ENCODE data around the gene DUSP9. TPM values are rescaled to one million over a fixed set of nuclear protein-coding genes. Genes with fewer than 3 reads are reported as not detected.

DUSP9 gene
- total RNA-seq, 1 donor from 2014 or later = not detected

DNA sequence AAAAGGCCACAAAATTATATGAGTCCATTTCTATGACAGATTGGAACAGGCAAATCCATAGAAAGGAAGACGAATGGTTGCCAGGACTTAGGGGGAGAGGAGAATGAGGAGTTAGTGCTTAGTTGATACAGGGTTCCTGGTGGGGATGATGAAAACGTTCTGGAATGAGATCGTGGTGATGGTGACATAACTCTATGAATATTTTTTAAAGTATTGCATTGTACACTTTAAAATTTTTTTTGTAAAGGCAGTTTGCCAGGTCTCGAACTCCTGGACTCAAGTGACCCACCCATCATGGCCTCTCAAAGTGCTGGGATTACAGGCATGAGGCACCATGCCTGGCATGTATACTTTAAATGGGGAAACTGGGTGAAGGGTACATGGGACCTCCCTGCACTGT is 38.2 kb upstream of the DUSP9 start:
- Histone ChIP-seq H3K9me3 (no peaks in the 10 kb centered on the region), H3K27me3 (no peaks in the 10 kb centered on the region), H3K36me3 (no peaks in the 10 kb centered on the region), H3K4me3 (no peak overlapping the region), H3K4me1 (no peaks in the 10 kb centered on the region), H3K27ac (no peak overlapping the region)
- DNase-seq = no peak
- TF ChIP-seq, protein P1, sequence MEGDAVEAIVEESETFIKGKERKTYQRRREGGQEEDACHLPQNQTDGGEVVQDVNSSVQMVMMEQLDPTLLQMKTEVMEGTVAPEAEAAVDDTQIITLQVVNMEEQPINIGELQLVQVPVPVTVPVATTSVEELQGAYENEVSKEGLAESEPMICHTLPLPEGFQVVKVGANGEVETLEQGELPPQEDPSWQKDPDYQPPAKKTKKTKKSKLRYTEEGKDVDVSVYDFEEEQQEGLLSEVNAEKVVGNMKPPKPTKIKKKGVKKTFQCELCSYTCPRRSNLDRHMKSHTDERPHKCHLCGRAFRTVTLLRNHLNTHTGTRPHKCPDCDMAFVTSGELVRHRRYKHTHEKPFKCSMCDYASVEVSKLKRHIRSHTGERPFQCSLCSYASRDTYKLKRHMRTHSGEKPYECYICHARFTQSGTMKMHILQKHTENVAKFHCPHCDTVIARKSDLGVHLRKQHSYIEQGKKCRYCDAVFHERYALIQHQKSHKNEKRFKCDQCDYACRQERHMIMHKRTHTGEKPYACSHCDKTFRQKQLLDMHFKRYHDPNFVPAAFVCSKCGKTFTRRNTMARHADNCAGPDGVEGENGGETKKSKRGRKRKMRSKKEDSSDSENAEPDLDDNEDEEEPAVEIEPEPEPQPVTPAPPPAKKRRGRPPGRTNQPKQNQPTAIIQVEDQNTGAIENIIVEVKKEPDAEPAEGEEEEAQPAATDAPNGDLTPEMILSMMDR (IDR thresholded peaks at IDR 0.05) = no peak
- ATAC-seq = no peak
- intact Hi-C loops (cut with DNase I) = no loop called here

DNA sequence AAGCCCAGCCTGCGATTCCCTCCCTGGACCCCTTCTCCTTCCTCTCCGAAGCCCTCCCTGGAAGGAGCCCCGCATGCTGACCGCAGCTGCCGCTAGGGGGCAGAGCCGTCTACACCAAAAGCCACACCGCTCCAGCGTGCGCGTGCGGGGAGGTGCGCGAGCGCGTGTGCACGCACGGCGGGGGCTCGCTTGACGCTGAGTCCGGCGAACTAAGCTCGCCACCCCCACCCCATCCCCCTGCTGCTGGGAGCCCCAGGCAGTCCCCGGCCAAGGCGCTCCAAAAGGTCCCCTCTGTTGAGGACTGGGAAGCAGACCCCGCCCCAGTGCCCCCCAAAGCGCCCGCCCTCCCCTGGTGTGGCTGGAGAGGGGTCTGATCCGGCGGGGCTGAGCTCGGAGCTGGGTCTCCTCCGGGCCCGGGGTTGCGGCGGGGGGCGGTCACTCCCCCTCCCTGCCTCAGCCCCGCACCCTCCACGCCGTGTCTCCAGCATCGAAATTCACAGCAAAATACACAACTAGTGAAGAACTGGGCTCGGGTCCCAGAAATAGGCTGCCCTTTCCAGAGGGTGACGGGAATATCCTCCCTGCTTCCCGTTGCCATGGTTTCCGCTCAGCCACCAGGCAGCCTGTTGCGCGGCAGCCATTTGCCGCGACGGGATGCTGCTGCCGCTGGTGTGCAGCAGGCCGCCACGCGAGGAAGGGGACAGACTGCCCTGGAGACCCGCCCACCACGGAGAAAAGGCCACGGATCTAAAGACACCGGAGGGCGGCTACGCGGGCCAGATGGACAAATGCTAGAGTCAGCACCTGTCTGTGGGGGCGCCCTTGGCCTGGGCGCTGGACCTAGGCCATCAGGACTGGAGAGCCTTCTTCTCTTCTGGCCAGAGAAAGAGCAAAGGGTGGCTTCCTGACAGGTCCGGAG is 36.8 kb upstream of the DUSP9 start:
- DNase-seq (peak; percentile 86), ATAC-seq (peak; percentile 96)
- Histone ChIP-seq H3K27me3 (no peaks in the 10 kb centered on the region), H3K4me1 (no peaks in the 10 kb centered on the region), H3K4me3 (peak overlapping the region; percentile 26), H3K27ac (no peak overlapping the region), H3K36me3 (no peaks in the 10 kb centered on the region), H3K9me3 (no peaks in the 10 kb centered on the region)
- intact Hi-C loops (cut with DNase I) = no loop called here
- TF ChIP-seq, protein P1 (IDR thresholded peaks at IDR 0.05) = peak; percentile 72

- no peak overlapping the region for H3K4me3 ChIP-seq
- ATAC-seq (no peak), DNase-seq (no peak)
- no peaks in the 10 kb centered on the region for H3K36me3 ChIP-seq
- H3K27me3 ChIP-seq = no peaks in the 10 kb centered on the region
- no peak overlapping the region for H3K27ac ChIP-seq
- intact Hi-C loops (cut with DNase I) = no loop called here
- H3K9me3 ChIP-seq = no peaks in the 10 kb centered on the region
- TF ChIP-seq, protein P1 (IDR thresholded peaks at IDR 0.05) = no peak
- H3K4me1 ChIP-seq = no peaks in the 10 kb centered on the region
Observed at GRCh38 chrX:153610836-153611213, 36.2 kb upstream of the DUSP9 start.

- DNase-seq (no peak), ATAC-seq (no peak)
- TF ChIP-seq, protein P1 (IDR thresholded peaks at IDR 0.05) = no peak
- no peaks in the 10 kb centered on the region for H3K27me3 ChIP-seq
- H3K4me1 ChIP-seq = no peaks in the 10 kb centered on the region
- H3K27ac ChIP-seq = no peak overlapping the region
- intact Hi-C loops (cut with DNase I) = no loop called here
- H3K36me3 ChIP-seq = no peaks in the 10 kb centered on the region
- no peaks in the 10 kb centered on the region for H3K9me3 ChIP-seq
- no peak overlapping the region for H3K4me3 ChIP-seq
Observed at GRCh38 chrX:153611298-153612095, 35.5 kb upstream of the DUSP9 start.

GRCh38 chrX:153612413-153612812 is 34.6 kb upstream of the DUSP9 start:
- H3K27ac ChIP-seq = no peak overlapping the region
- no peak overlapping the region for H3K4me3 ChIP-seq
- intact Hi-C loops (cut with DNase I) = no loop called here
- no peaks in the 10 kb centered on the region for H3K9me3 ChIP-seq
- DNase-seq = no peak
- no peaks in the 10 kb centered on the region for H3K36me3 ChIP-seq
- no peaks in the 10 kb centered on the region for H3K27me3 ChIP-seq
- ATAC-seq = no peak
- no peaks in the 10 kb centered on the region for H3K4me1 ChIP-seq
- TF ChIP-seq, protein P1 (IDR thresholded peaks at IDR 0.05) = no peak
